Endothelial cell of umbilical vein (primary cell): ENCODE data around the gene MYEOV. TPM values are rescaled to one million over a fixed set of nuclear protein-coding genes. Genes with fewer than 3 reads are reported as not detected.

ENCODE experiments used
- BruUV-seq: library from RNA; stranded (reverse); fragments of 400-500 nt; replicated peaks from 2 replicates; lab custom pipeline; 2021; lab: Mats Ljungman, UMichigan
- CTCF ChIA-PET: fragments of 300-600, 350-600 bp; sonication (Branson Sonifier 250); formaldehyde crosslinking; loops from one replicate; lab custom pipeline; 2021; ENCODE audit warnings: antibody characterized with exemption, inconsistent platforms; lab: Charles Lee
- POLR2A ChIA-PET: fragments of 300-600, 350-600 bp; sonication (Branson Sonifier 250); formaldehyde crosslinking; loops from one replicate; lab custom pipeline; 2021; ENCODE audit warnings: antibody characterized with exemption, inconsistent platforms; lab: Charles Lee
- DNase-seq: peaks from one replicate; pipeline ENCODE4 v3.0.0-alpha.2; 2011; ENCODE audit warnings: low read depth, low spot score
- FAIRE-seq: peaks from 2 replicates; lab custom pipeline; 2011; peaks lifted over from hg19 to GRCh38; lab: Jason Lieb, UNC
- H2AFZ ChIP-seq: 2 replicates; pipeline ENCODE4 v1.6.0; 2012; ENCODE audit warnings: low read depth, low read length, control low read depth, inconsistent platforms
- H3K27ac ChIP-seq: 2 replicates; pipeline ENCODE4 v1.5.1; 2011; ENCODE audit warnings: low read depth, mild to moderate bottlenecking, control low read depth, low read length, moderate library complexity; ENCODE audit not compliant: insufficient read depth
- H3K27me3 ChIP-seq, 2 experiments: 2 replicates each; pipeline versions ENCODE4 v1.6.0 to v1.6.1; 2011; ENCODE audit warnings: low read length in 2 of 2, mixed read lengths in 1 of 2; ENCODE audit not compliant: control insufficient read depth in 2 of 2, insufficient read depth in 2 of 2
- H3K36me3 ChIP-seq, 2 experiments: 2 replicates in 1 of 2; 3 replicates in 1 of 2; pipeline ENCODE4 v1.5.1; 2011; ENCODE audit warnings: low read length in 2 of 2, mild to moderate bottlenecking in 1 of 2, moderate library complexity in 1 of 2; ENCODE audit not compliant: control insufficient read depth in 2 of 2, insufficient read depth in 2 of 2; ENCODE audit errors: extremely low read depth in 1 of 2
- H3K4me1 ChIP-seq: 3 replicates; pipeline ENCODE4 v1.5.1; 2011; ENCODE audit warnings: mild to moderate bottlenecking, low read length; ENCODE audit not compliant: control insufficient read depth, insufficient read depth; ENCODE audit errors: extremely low read depth
- H3K4me2 ChIP-seq: 2 replicates; pipeline ENCODE4 v1.6.1; 2011; ENCODE audit warnings: low read length, control low read depth, mixed read lengths; ENCODE audit not compliant: insufficient read depth
- H3K4me3 ChIP-seq, 3 experiments: fragments of 200-600 bp in 1 of 3; sonication (generic), shearing (Covaris generic) in 1 of 3; replicated peaks in 1 of 3; 2 replicates each; pipeline ENCODE4 v1.5.1; 2011 to 2016; ENCODE audit warnings: control low read depth in 3 of 3, low read length in 3 of 3, mild to moderate bottlenecking in 2 of 3, inconsistent platforms in 1 of 3, low read depth in 1 of 3, moderate library complexity in 1 of 3; ENCODE audit not compliant: insufficient read depth in 1 of 3
- H3K79me2 ChIP-seq: 2 replicates; pipeline ENCODE4 v1.6.0; 2012; ENCODE audit warnings: low read length, inconsistent platforms; ENCODE audit not compliant: control insufficient read depth, insufficient read depth
- H3K9ac ChIP-seq: replicated peaks from 2 replicates; pipeline ENCODE3; 2011; ENCODE audit warnings: low read length, control low read depth; ENCODE audit not compliant: insufficient read depth; ENCODE audit errors: extremely low read depth
- H3K9me1 ChIP-seq: replicated peaks from 3 replicates; pipeline ENCODE4 v1.6.0; 2011; ENCODE audit warnings: mild to moderate bottlenecking, low read length; ENCODE audit not compliant: control insufficient read depth, insufficient read depth; ENCODE audit errors: extremely low read depth
- H3K9me3 ChIP-seq: replicated peaks from 2 replicates; pipeline ENCODE4 v1.5.1; 2012; ENCODE audit warnings: low read length, inconsistent platforms; ENCODE audit not compliant: control insufficient read depth, insufficient read depth
- H4K20me1 ChIP-seq: replicated peaks from 2 replicates; pipeline ENCODE3; 2011; ENCODE audit warnings: mild to moderate bottlenecking, low read length; ENCODE audit not compliant: control insufficient read depth, insufficient read depth; ENCODE audit errors: extremely low read depth
- CTCF ChIP-seq, 2 donors: IDR thresholded peaks; 1 replicate in 1 of 2; 2 replicates in 1 of 2; pipeline ENCODE4 v1.5.1; 2011; ENCODE audit warnings: low read length in 2 of 2, mild to moderate bottlenecking in 2 of 2, moderate library complexity in 2 of 2, control low read depth in 1 of 2, inconsistent platforms in 1 of 2, low read depth in 1 of 2; ENCODE audit not compliant: insufficient read depth in 1 of 2; ENCODE audit errors: extremely low read depth in 1 of 2
- EZH2 ChIP-seq: IDR thresholded peaks from 2 replicates; pipeline ENCODE4 v1.6.1; 2012; ENCODE audit warnings: borderline replicate concordance, low read depth, mild to moderate bottlenecking, moderate library complexity, low read length, inconsistent platforms; ENCODE audit not compliant: severe bottlenecking
- FOS ChIP-seq: IDR thresholded peaks from 2 replicates; pipeline ENCODE4 v1.6.1; 2011; ENCODE audit warnings: mild to moderate bottlenecking, low read length, moderate library complexity, borderline replicate concordance; ENCODE audit not compliant: insufficient read depth
- GATA2 ChIP-seq: IDR thresholded peaks from 2 replicates; pipeline ENCODE4 v1.7.0; 2011; ENCODE audit warnings: low read depth, mild to moderate bottlenecking, moderate library complexity, mixed read lengths, low read length; ENCODE audit not compliant: insufficient read length, insufficient read depth
- JUN ChIP-seq: IDR thresholded peaks from 2 replicates; pipeline ENCODE4 v1.6.1; 2011; ENCODE audit warnings: borderline replicate concordance, low read depth; ENCODE audit not compliant: insufficient read length, insufficient read depth
- MAX ChIP-seq: IDR thresholded peaks from 2 replicates; pipeline ENCODE4 v1.6.1; 2011; ENCODE audit not compliant: insufficient read depth, insufficient read length
- MYC ChIP-seq: IDR thresholded peaks from one replicate; pipeline ENCODE4 v1.6.1; 2011; ENCODE audit warnings: mild to moderate bottlenecking, low read depth, low read length
- POLR2A ChIP-seq: IDR thresholded peaks from 2 replicates; pipeline ENCODE4 v1.6.1; 2012; ENCODE audit warnings: low read depth, mild to moderate bottlenecking, control low read depth, low read length
- POLR2AphosphoS5 ChIP-seq: IDR thresholded peaks from 2 replicates; pipeline ENCODE4 v1.6.1; 2012; ENCODE audit warnings: low read depth, mild to moderate bottlenecking, control low read depth, low read length, moderate library complexity; ENCODE audit not compliant: insufficient read depth
- dilution Hi-C: fragments of 300-500 bp; cut with MboI; formaldehyde crosslinking; loops from one replicate; pipeline ENCODE4 v1.15.0; 2019; ENCODE audit warnings: low sequenced_read_pairs; ENCODE audit not compliant: extremely low pct_ligation_motif_present
- intact Hi-C: fragments of 100-400 bp; cut with micrococcal nuclease; formaldehyde crosslinking; loops from one replicate; pipeline ENCODE4 v1.10.0; 2022
- polyA plus RNA-seq, 4 experiments: library from polyadenylated mRNA; depleted of rRNA in 3 of 4; stranded (reverse) in 3 of 4; unstranded in 1 of 4; fragments of >200 nt; gene quantifications; 2 replicates each; pipeline versions ENCODE4 v1.2.1 to v1.2.3, GENCODE V29; 2011 to 2012; ENCODE audit warnings: missing spikeins in 1 of 4
- total RNA-seq: library from RNA; stranded (reverse); gene quantifications from 2 replicates; pipeline ENCODE4 v1.2.3, GENCODE V29; 2021

The MYEOV gene
- total and polyA plus RNA-seq, 2 donors (not counting 3 experiments of a cell fraction or from before 2014, with no cell fraction given) = 3.8 to 14.4 TPM

GRCh38 chr11:69249311-69250185 is 44.4 kb upstream of the MYEOV start:
- dilution Hi-C loops = no loop called here
- intact Hi-C loops = no loop called here
- no peak for TF ChIP-seq POLR2A
- no peak for TF ChIP-seq EZH2
- TF ChIP-seq JUN = no peak
- TF ChIP-seq FOS = no peak
- no peak for TF ChIP-seq MAX
- TF ChIP-seq CTCF (IDR thresholded peaks at IDR 0.05; ENCODE audit: extremely low read depth in 1 of 2, insufficient read depth in 1 of 2, low read depth in 1 of 2, low read length in 2 of 2) = no peak
- no peak for TF ChIP-seq GATA2
- TF ChIP-seq MYC = no peak
- no peak for TF ChIP-seq POLR2AphosphoS5
- no peak overlapping the region for H3K9ac ChIP-seq
- peaks cover 8 to 10% of the 10 kb centered on the region in 2 experiments for H3K27me3 ChIP-seq
- no peaks in the 10 kb centered on the region for H3K4me1 ChIP-seq
- H3K4me2 ChIP-seq = no peak overlapping the region
- H3K9me1 ChIP-seq = no peaks in the 10 kb centered on the region
- no peaks in the 10 kb centered on the region for H3K36me3 ChIP-seq
- no peak for DNase-seq
- H3K27ac ChIP-seq = no peak overlapping the region
- CTCF ChIA-PET = interaction anchor here (1.6 kb wide), 1 partner anchor 9 kb away, joined by 4 read pairs; no protein-coding TSS in a partner anchor
- FAIRE-seq = no peak
- no peaks in the 10 kb centered on the region for H3K79me2 ChIP-seq
- H3K9me3 ChIP-seq = no peaks in the 10 kb centered on the region
- no peak overlapping the region for H3K4me3 ChIP-seq
- no peaks in the 10 kb centered on the region for H4K20me1 ChIP-seq
- no peak overlapping the region for H2AFZ ChIP-seq
- POLR2A ChIA-PET = no interaction called here
- no TSS peak for BruUV-seq
